ENCODE measurements around the gene CPA2.

CPA2 gene

DNA sequence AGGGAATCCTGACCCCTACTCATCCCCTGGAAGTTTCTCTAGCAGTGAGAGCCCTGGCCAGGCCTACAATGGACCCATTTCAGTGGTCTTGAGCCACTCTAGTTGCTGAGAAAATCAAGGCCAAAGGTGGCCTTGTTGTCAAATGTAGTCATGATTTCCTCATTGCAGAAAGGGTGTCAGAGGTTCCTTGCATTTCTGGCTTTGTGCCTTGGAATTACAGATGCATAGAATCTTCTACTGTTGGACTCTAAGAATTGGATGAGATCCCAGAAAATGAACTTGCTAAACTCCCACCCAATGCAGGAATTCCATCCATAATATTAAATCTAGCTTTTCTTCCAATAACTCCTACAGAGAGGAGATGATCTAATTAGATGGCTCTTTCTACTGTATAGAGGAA lies 12.2 kb downstream of the CPA2 start:
- DNase-seq: no peak

GRCh38 chr7:130279286-130279685 lies 12.6 kb downstream of the CPA2 start:
- Mint-ChIP-seq H3K9me3 (no peaks in the 10 kb centered on the region), H3K4me3 (no peak overlapping the region), H3K27ac (no peak overlapping the region), H3K4me1 (ENCODE audit: low read depth in 2 of 2) (no peaks in the 10 kb centered on the region), H3K36me3 (ENCODE audit: insufficient read depth) (peaks cover 4% of the 10 kb centered on the region), H3K27me3 (peaks cover 38 to 60% of the 10 kb centered on the region in 2 donors)
- ATAC-seq (replicated peaks) (no peak), DNase-seq (no peak)

More for the DNA sequence above, 12.2 kb downstream of the CPA2 start:
- Mint-ChIP-seq H3K9me3 (no peaks in the 10 kb centered on the region), H3K27ac (no peak overlapping the region), H3K36me3 (ENCODE audit: insufficient read depth) (peaks cover 4% of the 10 kb centered on the region), H3K27me3 (peaks cover 38 to 60% of the 10 kb centered on the region in 2 donors), H3K4me1 (ENCODE audit: low read depth in 2 of 2) (no peaks in the 10 kb centered on the region), H3K4me3 (no peak overlapping the region)
- no peak for ATAC-seq (replicated peaks)

DNA sequence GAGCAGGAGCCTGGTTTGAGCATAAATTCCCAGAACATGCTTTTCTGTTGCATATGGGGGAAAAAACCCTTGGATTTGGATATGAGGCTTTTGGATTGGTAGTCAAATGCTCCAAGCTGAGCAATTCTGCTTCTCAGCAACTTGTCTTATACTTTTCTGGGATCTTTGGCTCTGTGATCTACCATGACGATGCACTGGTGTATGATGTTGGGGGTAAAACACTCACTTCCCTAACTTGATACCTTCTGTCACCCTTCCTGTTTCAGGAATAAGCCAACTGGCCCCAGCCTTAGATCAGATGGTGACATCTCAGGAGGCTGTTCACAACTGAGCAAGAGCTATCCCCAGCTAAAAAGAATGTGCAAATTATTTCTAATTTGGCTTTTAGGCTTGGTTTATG lies 13.2 kb downstream of the CPA2 start:
- no peak for ATAC-seq (replicated peaks)
- no peak for DNase-seq
- H3K36me3 Mint-ChIP-seq (ENCODE audit: insufficient read depth): peaks cover 4% of the 10 kb centered on the region
- H3K4me1 Mint-ChIP-seq (ENCODE audit: low read depth in 2 of 2): no peaks in the 10 kb centered on the region
- no peak overlapping the region for H3K4me3 Mint-ChIP-seq
- no peak overlapping the region for H3K27ac Mint-ChIP-seq
- peaks cover 39 to 60% of the 10 kb centered on the region in 2 donors for H3K27me3 Mint-ChIP-seq
- H3K9me3 Mint-ChIP-seq: no peaks in the 10 kb centered on the region

DNA sequence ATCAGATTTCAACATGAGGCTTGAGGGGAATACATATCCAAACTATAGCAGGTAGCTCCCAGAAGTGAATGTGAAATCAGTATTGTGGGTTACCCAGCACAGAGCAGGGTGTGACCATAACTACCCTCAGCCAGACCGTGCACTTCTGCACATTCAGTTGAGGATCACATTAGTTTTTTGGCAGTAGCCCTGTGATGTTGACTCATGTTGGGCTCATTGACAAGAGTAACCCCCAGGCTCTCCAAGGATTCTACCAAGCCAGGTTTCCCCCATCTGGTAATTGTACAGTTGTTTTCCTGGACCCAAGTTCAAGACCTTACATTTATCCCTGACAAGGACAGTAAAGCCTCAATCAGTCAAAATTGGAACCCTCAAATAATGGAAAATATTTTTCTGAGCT lies 14.6 kb downstream of the CPA2 start:
- Mint-ChIP-seq H3K36me3 (ENCODE audit: insufficient read depth) (peaks cover 4% of the 10 kb centered on the region), H3K4me1 (ENCODE audit: low read depth in 2 of 2) (no peaks in the 10 kb centered on the region), H3K9me3 (no peaks in the 10 kb centered on the region), H3K27me3 (peaks cover 39 to 52% of the 10 kb centered on the region in 2 donors), H3K4me3 (no peak overlapping the region), H3K27ac (no peak overlapping the region)
- no peak for ATAC-seq (replicated peaks)
- DNase-seq: no peak

- Mint-ChIP-seq H3K4me3 (no peak overlapping the region), H3K27me3 (peaks cover 29 to 44% of the 10 kb centered on the region in 2 donors), H3K9me3 (no peaks in the 10 kb centered on the region), H3K27ac (no peak overlapping the region), H3K36me3 (ENCODE audit: insufficient read depth) (peaks cover 4% of the 10 kb centered on the region), H3K4me1 (ENCODE audit: low read depth in 2 of 2) (no peaks in the 10 kb centered on the region)
- ATAC-seq (replicated peaks): no peak
- DNase-seq: no peak
Observed at GRCh38 chr7:130286881-130287280, 20.2 kb downstream of the CPA2 start.

GRCh38 chr7:130288168-130288567 lies 21.5 kb downstream of the CPA2 start:
- Mint-ChIP-seq H3K9me3 (no peaks in the 10 kb centered on the region), H3K27ac (no peak overlapping the region), H3K4me1 (ENCODE audit: low read depth in 2 of 2) (no peaks in the 10 kb centered on the region), H3K27me3 (peaks cover 18 to 34% of the 10 kb centered on the region in 2 donors), H3K4me3 (no peak overlapping the region), H3K36me3 (ENCODE audit: insufficient read depth) (no peaks in the 10 kb centered on the region)
- DNase-seq: no peak
- ATAC-seq (replicated peaks): no peak

- H3K4me1 Mint-ChIP-seq (ENCODE audit: low read depth in 2 of 2): no peaks in the 10 kb centered on the region
- no peak overlapping the region for H3K4me3 Mint-ChIP-seq
- no peaks in the 10 kb centered on the region for H3K36me3 Mint-ChIP-seq (ENCODE audit: insufficient read depth)
- DNase-seq: no peak
- no peak overlapping the region for H3K27ac Mint-ChIP-seq
- H3K27me3 Mint-ChIP-seq: peaks cover 13 to 28% of the 10 kb centered on the region in 2 donors
- no peak for ATAC-seq (replicated peaks)
- no peaks in the 10 kb centered on the region for H3K9me3 Mint-ChIP-seq
Observed at GRCh38 chr7:130288829-130289228, 22.2 kb downstream of the CPA2 start.

- Mint-ChIP-seq H3K4me3 (no peak overlapping the region), H3K27ac (no peak overlapping the region), H3K27me3 (peaks cover 6 to 21% of the 10 kb centered on the region in 2 donors), H3K4me1 (ENCODE audit: low read depth in 2 of 2) (no peaks in the 10 kb centered on the region), H3K36me3 (ENCODE audit: insufficient read depth) (no peaks in the 10 kb centered on the region), H3K9me3 (no peaks in the 10 kb centered on the region)
- DNase-seq: no peak
- ATAC-seq (replicated peaks): no peak
Observed at GRCh38 chr7:130289478-130289877, 22.8 kb downstream of the CPA2 start.

DNA sequence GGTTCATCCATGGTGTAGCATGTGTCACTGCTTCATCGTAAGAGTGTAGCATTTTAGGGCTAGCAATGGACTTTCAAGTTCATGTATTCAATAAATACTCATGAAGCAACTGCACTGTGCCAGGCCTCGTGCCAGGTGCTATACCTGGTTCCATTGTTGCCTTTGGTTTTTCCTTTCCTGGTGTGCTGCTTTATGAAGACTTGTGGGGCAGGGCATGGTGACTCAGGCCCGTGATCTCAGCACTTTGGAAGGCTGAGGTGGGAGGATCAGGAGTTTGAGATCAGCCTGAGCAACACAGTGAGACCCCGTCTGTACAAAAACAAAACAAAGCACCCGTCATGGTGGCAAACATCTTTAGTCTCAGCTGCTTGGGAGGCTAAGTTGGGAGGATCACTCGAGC lies 24.1 kb downstream of the CPA2 start:
- no peak overlapping the region for H3K4me3 Mint-ChIP-seq
- DNase-seq: no peak
- no peak for ATAC-seq (replicated peaks)
- no peak overlapping the region for H3K27ac Mint-ChIP-seq
- peaks cover 6 to 24% of the 10 kb centered on the region in 2 donors for H3K27me3 Mint-ChIP-seq
- no peaks in the 10 kb centered on the region for H3K36me3 Mint-ChIP-seq (ENCODE audit: insufficient read depth)
- H3K9me3 Mint-ChIP-seq: no peaks in the 10 kb centered on the region
- H3K4me1 Mint-ChIP-seq (ENCODE audit: low read depth in 2 of 2): no peaks in the 10 kb centered on the region

DNA sequence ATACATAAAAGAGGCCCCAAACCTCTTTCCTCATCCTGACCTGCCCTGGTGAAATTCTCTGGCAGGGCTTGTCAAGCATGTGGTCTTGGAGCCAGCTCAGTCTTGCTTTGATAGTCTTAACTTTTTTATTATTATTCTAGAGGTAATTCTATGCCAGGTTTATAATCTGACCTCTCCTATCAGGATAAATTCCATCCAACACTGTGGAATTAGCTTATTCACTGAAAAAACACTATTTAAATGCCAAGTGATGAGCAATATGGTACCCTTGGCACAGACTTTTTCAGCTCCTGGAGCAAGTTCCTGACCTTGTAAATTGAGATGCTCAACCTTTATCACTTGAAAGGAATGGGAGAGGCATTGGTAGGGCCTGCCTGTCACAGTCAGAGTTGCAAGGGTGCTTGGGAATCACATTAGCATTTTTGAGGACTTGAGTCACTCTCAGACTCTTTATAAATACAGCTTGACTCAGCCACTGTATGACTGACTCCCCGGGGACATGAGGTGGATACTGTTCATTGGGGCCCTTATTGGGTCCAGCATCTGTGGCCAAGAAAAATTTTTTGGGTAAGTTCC lies 26.1 kb downstream of the CPA2 start, which contains the start of gene CPA4:
Gene CPA4 (plus strand): TSS at position 480 of the 576 bp plus-strand sequence. CDS start 20 bp downstream, at position 500.
- no peaks in the 10 kb centered on the region for H3K36me3 Mint-ChIP-seq (ENCODE audit: insufficient read depth)
- no peak within 1 kb of the TSS for H3K27ac Mint-ChIP-seq
- H3K4me1 Mint-ChIP-seq (ENCODE audit: low read depth in 2 of 2): no peaks in the 10 kb centered on the region
- peaks cover 6 to 40% of the 10 kb centered on the region in 2 donors for H3K27me3 Mint-ChIP-seq
- DNase-seq (no peak), ATAC-seq (replicated peaks) (no peak)
- no peak within 1 kb of the TSS for H3K4me3 Mint-ChIP-seq
- H3K9me3 Mint-ChIP-seq: no peaks in the 10 kb centered on the region

- H3K4me1 Mint-ChIP-seq (ENCODE audit: low read depth in 2 of 2): no peaks in the 10 kb centered on the region
- DNase-seq: no peak
- H3K27me3 Mint-ChIP-seq: peaks cover 9 to 48% of the 10 kb centered on the region in 2 donors
- no peak overlapping the region for H3K27ac Mint-ChIP-seq
- H3K9me3 Mint-ChIP-seq: no peaks in the 10 kb centered on the region
- ATAC-seq (replicated peaks): no peak
- H3K4me3 Mint-ChIP-seq: no peak overlapping the region
- no peaks in the 10 kb centered on the region for H3K36me3 Mint-ChIP-seq (ENCODE audit: insufficient read depth)
Observed at GRCh38 chr7:130293521-130293920, 26.9 kb downstream of the CPA2 start.

DNA sequence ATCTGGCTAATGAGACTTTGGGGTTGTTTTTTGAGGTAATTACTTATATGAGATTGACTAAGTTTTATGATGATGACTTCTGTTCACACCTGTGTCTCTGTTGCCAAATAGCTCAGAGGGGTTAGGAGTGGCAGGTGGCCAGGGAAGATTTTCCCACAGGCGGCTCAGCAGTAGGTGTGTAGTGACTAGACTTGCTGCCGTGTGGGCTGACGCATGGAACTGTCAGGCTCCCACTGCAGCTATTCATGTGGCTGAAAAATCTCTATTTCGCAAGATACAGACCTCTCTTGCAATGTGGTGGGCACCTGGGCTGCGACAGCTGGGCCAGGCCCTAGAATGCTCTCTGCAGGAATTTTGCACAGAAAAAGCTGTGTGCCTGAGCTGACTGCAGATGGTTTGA lies 27.7 kb downstream of the CPA2 start:
- Mint-ChIP-seq H3K9me3 (no peaks in the 10 kb centered on the region), H3K27ac (no peak overlapping the region), H3K36me3 (ENCODE audit: insufficient read depth) (no peaks in the 10 kb centered on the region), H3K27me3 (peaks cover 16 to 52% of the 10 kb centered on the region in 2 donors), H3K4me3 (no peak overlapping the region), H3K4me1 (ENCODE audit: low read depth in 2 of 2) (no peaks in the 10 kb centered on the region)
- DNase-seq (no peak), ATAC-seq (replicated peaks) (no peak)

DNA sequence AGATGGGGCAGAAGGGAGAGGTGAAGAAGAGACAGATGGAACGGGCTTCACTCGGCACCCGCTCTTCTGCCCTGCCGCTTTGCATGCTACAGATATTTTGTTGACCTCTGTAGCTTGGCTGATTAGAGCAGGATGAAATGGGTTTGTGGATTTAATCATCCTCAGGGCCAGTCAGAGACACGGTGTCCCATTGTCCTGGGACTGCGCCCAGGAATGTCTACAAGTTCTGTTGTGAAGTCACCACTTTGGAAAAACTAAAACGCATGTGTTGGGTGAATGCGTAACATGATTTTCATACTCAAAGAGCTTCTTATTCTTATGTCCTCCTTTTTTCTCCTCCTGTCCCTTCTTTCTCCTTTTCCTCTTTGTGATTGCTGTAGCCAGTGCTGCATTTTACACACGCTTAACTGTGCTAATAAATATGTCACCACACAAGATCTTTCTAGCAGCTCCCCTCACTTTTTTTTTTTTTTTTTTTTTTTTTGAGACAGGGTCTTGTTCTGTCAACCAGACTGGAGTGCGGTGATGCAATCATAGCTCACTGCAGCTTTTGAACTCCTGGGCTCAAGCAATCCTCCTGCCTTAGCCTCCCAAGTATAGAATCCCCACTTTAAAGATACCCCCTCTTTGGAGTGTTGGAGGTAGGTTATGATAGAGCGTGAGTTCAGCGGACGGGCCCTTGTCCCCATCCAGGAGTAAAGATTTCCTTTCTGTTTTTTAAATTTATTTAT lies 29.7 kb downstream of the CPA2 start:
- Mint-ChIP-seq H3K27me3 (peaks cover 32 to 63% of the 10 kb centered on the region in 2 donors), H3K4me1 (ENCODE audit: low read depth in 2 of 2) (no peaks in the 10 kb centered on the region), H3K27ac (no peak overlapping the region), H3K36me3 (ENCODE audit: insufficient read depth) (no peaks in the 10 kb centered on the region), H3K4me3 (no peak overlapping the region), H3K9me3 (no peaks in the 10 kb centered on the region)
- no peak for DNase-seq
- ATAC-seq (replicated peaks): no peak

All from effector memory CD8-positive, alpha-beta T cell (primary cell).